Naive thymus-derived CD4-positive, alpha-beta T cell (primary cell): ENCODE data around the gene ARHGEF19. TPM values are rescaled to one million over a fixed set of nuclear protein-coding genes. Genes with fewer than 3 reads are reported as not detected.

ENCODE experiments used
- ATAC-seq: fragments of 150-1000 bp; cut with Tn5 transposase; 2 replicates; pipeline ENCODE4 v1.10.0; 2021; ENCODE audit warnings: mild to moderate bottlenecking, moderate library complexity
- CTCF ChIA-PET: fragments of 350-600 bp; sonication (Branson Sonifier 250); formaldehyde crosslinking; loops from one replicate; lab custom pipeline; 2021; ENCODE audit warnings: antibody characterized with exemption; lab: Charles Lee
- POLR2A ChIA-PET: fragments of 350-600 bp; sonication (Branson Sonifier 250); formaldehyde crosslinking; loops from one replicate; lab custom pipeline; 2021; ENCODE audit warnings: antibody characterized with exemption, inconsistent platforms; lab: Charles Lee
- DNase-seq, 9 donors: peaks; one replicate each; pipeline versions ENCODE4 v3.0.0 to v3.0.0-alpha.2; 2020 to 2022; ENCODE audit warnings: mixed read lengths in 1 of 9
- H3K27ac ChIP-seq: one replicate; pipeline ENCODE4 v1.7.0; 2013; ENCODE audit warnings: mild to moderate bottlenecking, low read depth, low read length, moderate library complexity
- H3K27me3 ChIP-seq, 2 donors: one replicate each; pipeline ENCODE4 v1.7.0; 2013; ENCODE audit warnings: low read length in 2 of 2, mild to moderate bottlenecking in 2 of 2, moderate library complexity in 2 of 2; ENCODE audit not compliant: control insufficient read depth in 2 of 2, insufficient read depth in 2 of 2
- H3K36me3 ChIP-seq, 3 experiments: 1 replicate in 2 of 3; 2 replicates in 1 of 3; pipeline ENCODE4 v1.7.0; 2013; ENCODE audit warnings: low read length in 3 of 3, mild to moderate bottlenecking in 3 of 3, moderate library complexity in 1 of 3; ENCODE audit not compliant: insufficient read depth in 3 of 3, control insufficient read depth in 2 of 3
- H3K4me1 ChIP-seq, 2 donors: one replicate each; pipeline ENCODE4 v1.7.0; 2013; ENCODE audit warnings: low read length in 2 of 2, mild to moderate bottlenecking in 2 of 2, moderate library complexity in 1 of 2; ENCODE audit not compliant: control insufficient read depth in 2 of 2, insufficient read depth in 2 of 2
- H3K4me3 ChIP-seq: 2 replicates; pipeline ENCODE4 v1.7.0; 2013; ENCODE audit warnings: mild to moderate bottlenecking, low read length
- H3K9me3 ChIP-seq, 3 experiments: 1 replicate in 2 of 3; 2 replicates in 1 of 3; pipeline ENCODE4 v1.7.0; 2013; ENCODE audit warnings: low read length in 3 of 3; ENCODE audit not compliant: control insufficient read depth in 2 of 3
- H3K27ac Mint-ChIP-seq, 9 donors: one replicate each; pipeline ENCODE4 v1.8.0; 2020 to 2022; ENCODE audit warnings: mixed read lengths in 9 of 9, mild to moderate bottlenecking in 8 of 9, moderate library complexity in 5 of 9, inconsistent platforms in 2 of 9
- H3K27me3 Mint-ChIP-seq, 5 donors: one replicate each; pipeline ENCODE4 v1.8.0; 2021 to 2022; ENCODE audit warnings: mixed read lengths in 5 of 5, mild to moderate bottlenecking in 1 of 5
- H3K36me3 Mint-ChIP-seq, 5 donors: one replicate each; pipeline ENCODE4 v1.8.0; 2020 to 2022; ENCODE audit warnings: mixed read lengths in 5 of 5, mild to moderate bottlenecking in 3 of 5, inconsistent platforms in 1 of 5
- H3K4me1 Mint-ChIP-seq, 7 donors: one replicate each; pipeline ENCODE4 v1.8.0; 2020 to 2022; ENCODE audit warnings: mixed read lengths in 7 of 7, mild to moderate bottlenecking in 3 of 7, inconsistent platforms in 1 of 7
- H3K4me3 Mint-ChIP-seq, 10 donors: one replicate each; pipeline ENCODE4 v1.8.0; 2020 to 2022; ENCODE audit warnings: mild to moderate bottlenecking in 10 of 10, mixed read lengths in 10 of 10, moderate library complexity in 6 of 10, inconsistent platforms in 2 of 10
- H3K9me3 Mint-ChIP-seq, 11 donors: one replicate each; pipeline ENCODE4 v1.8.0; 2020 to 2022; ENCODE audit warnings: mixed read lengths in 11 of 11, mild to moderate bottlenecking in 4 of 11, inconsistent platforms in 1 of 11, moderate library complexity in 1 of 11
- intact Hi-C, 2 donors: fragments of 100-400 bp; cut with micrococcal nuclease; formaldehyde crosslinking; loops; one replicate each; pipeline ENCODE4 v1.15.1; 2023
- polyA plus RNA-seq, 2 donors: library from polyadenylated mRNA; unstranded; fragments of 300-500 nt; fragmentation: Illumina TruSeq; gene quantifications; one replicate each; pipeline ENCODE4 v1.2.3, GENCODE V29; 2021
- total RNA-seq, 6 experiments: library from RNA in 5 of 6; stranded (reverse) in 5 of 6; gene quantifications; 1 replicate in 5 of 6; 2 replicates in 1 of 6; pipeline ENCODE4 v1.2.3 and lab custom pipeline; 2021 to 2026

Gene ARHGEF19
- total and polyA plus RNA-seq, 7 experiments from 2014 or later = 5.1 to 12.4 (median 9.1) TPM

- H3K9me3 Mint-ChIP-seq = no peaks in the 10 kb centered on the region
Measured at GRCh38 chr1:16195518-16195905, 16.9 kb downstream of the ARHGEF19 start.

GRCh38 chr1:16191916-16192546 is 20.4 kb downstream of the ARHGEF19 start:
- no peak for ATAC-seq
- ChIA-PET POLR2A (no interaction called here), CTCF (interaction anchor here (10.9 kb wide), 1 partner anchor 114 kb away, joined by 240 read pairs; the partner anchor contains the start of gene FAM131C)
- H3K27me3 Mint-ChIP-seq = peaks cover 0 to 16% (median 0%) of the 10 kb centered on the region in 5 donors
- no peak overlapping the region for H3K4me3 ChIP-seq
- peaks cover 0 to 6% (median 0%) of the 10 kb centered on the region in 5 donors for H3K36me3 Mint-ChIP-seq
- no peak overlapping the region for H3K27ac Mint-ChIP-seq
- peaks cover 0 to 4% of the 10 kb centered on the region in 2 donors for H3K4me1 ChIP-seq
- DNase-seq = no peak
- H3K9me3 Mint-ChIP-seq = no peaks in the 10 kb centered on the region
- H3K9me3 ChIP-seq = no peaks in the 10 kb centered on the region
- peaks cover 0 to 7% (median 0%) of the 10 kb centered on the region in 7 donors for H3K4me1 Mint-ChIP-seq
- H3K36me3 ChIP-seq = no peaks in the 10 kb centered on the region
- no peak overlapping the region for H3K27ac ChIP-seq
- no peak overlapping the region for H3K4me3 Mint-ChIP-seq
- H3K27me3 ChIP-seq = no peaks in the 10 kb centered on the region
- intact Hi-C loops = no loop called here

More at GRCh38 chr1:16195518-16195905, 16.9 kb downstream of the ARHGEF19 start:
- H3K27me3 ChIP-seq = no peaks in the 10 kb centered on the region
- H3K4me1 Mint-ChIP-seq = peaks cover 0 to 16% (median 0%) of the 10 kb centered on the region in 7 donors
- H3K27ac ChIP-seq = no peak overlapping the region
- POLR2A ChIA-PET = no interaction called here
- H3K27ac Mint-ChIP-seq = no peak overlapping the region
- intact Hi-C loops = no loop called here
- ATAC-seq (no peak), DNase-seq (no peak)
- H3K27me3 Mint-ChIP-seq = peaks cover 0 to 8% (median 0%) of the 10 kb centered on the region in 5 donors
- no peak overlapping the region for H3K4me3 Mint-ChIP-seq
- peaks cover 0 to 11% (median 0%) of the 10 kb centered on the region in 3 experiments for H3K36me3 ChIP-seq
- H3K4me1 ChIP-seq = no peaks in the 10 kb centered on the region
- H3K4me3 ChIP-seq = no peak overlapping the region
- CTCF ChIA-PET = no interaction called here
- H3K36me3 Mint-ChIP-seq = peaks cover 0 to 11% (median 4%) of the 10 kb centered on the region in 5 donors
- no peaks in the 10 kb centered on the region for H3K9me3 ChIP-seq

- H3K27ac ChIP-seq = no peak overlapping the region
- no peak overlapping the region for H3K4me3 Mint-ChIP-seq
- no peak overlapping the region for H3K4me3 ChIP-seq
- intact Hi-C loops = no loop called here
- H3K4me1 Mint-ChIP-seq = peaks cover 0 to 7% (median 0%) of the 10 kb centered on the region in 7 donors
- peaks cover 0 to 14% (median 0%) of the 10 kb centered on the region in 5 donors for H3K27me3 Mint-ChIP-seq
- ChIA-PET CTCF (interaction anchor here (10.9 kb wide), 1 partner anchor 113 kb away, joined by 240 read pairs; the partner anchor contains the start of gene FAM131C), POLR2A (no interaction called here)
- no peaks in the 10 kb centered on the region for H3K9me3 ChIP-seq
- ATAC-seq (no peak), DNase-seq (no peak)
- H3K4me1 ChIP-seq = peaks cover 0 to 4% of the 10 kb centered on the region in 2 donors
- H3K27me3 ChIP-seq = no peaks in the 10 kb centered on the region
- no peak overlapping the region for H3K27ac Mint-ChIP-seq
- H3K9me3 Mint-ChIP-seq = no peaks in the 10 kb centered on the region
- no peaks in the 10 kb centered on the region for H3K36me3 ChIP-seq
- peaks cover 0 to under 1% (median 0%) of the 10 kb centered on the region in 5 donors for H3K36me3 Mint-ChIP-seq
Measured at GRCh38 chr1:16191309-16191708, 21.1 kb downstream of the ARHGEF19 start.

GRCh38 chr1:16189921-16190621 is 22.4 kb downstream of the ARHGEF19 start:
- no peaks in the 10 kb centered on the region for H3K9me3 Mint-ChIP-seq
- H3K4me3 Mint-ChIP-seq = no peak overlapping the region
- no peak overlapping the region for H3K4me3 ChIP-seq
- H3K27me3 ChIP-seq = no peaks in the 10 kb centered on the region
- H3K4me1 Mint-ChIP-seq = peaks cover 0 to 7% (median 0%) of the 10 kb centered on the region in 7 donors
- DNase-seq = no peak
- no peaks in the 10 kb centered on the region for H3K36me3 ChIP-seq
- no peaks in the 10 kb centered on the region for H3K36me3 Mint-ChIP-seq
- intact Hi-C loops = no loop called here
- POLR2A ChIA-PET = no interaction called here
- H3K27ac ChIP-seq = no peak overlapping the region
- CTCF ChIA-PET = interaction anchor here (0.5 to 10.9 kb wide), 3 partner anchors 55 to 189 kb away, joined by 3 to 240 read pairs (median 4); partner anchors contain the start of gene FAM131C
- no peaks in the 10 kb centered on the region for H3K9me3 ChIP-seq
- no peak for ATAC-seq
- no peak overlapping the region for H3K27ac Mint-ChIP-seq
- peaks cover 0 to 13% (median 0%) of the 10 kb centered on the region in 5 donors for H3K27me3 Mint-ChIP-seq
- peaks cover 0 to 4% of the 10 kb centered on the region in 2 donors for H3K4me1 ChIP-seq

- peaks cover 0 to 13% (median 0%) of the 10 kb centered on the region in 5 donors for H3K27me3 Mint-ChIP-seq
- CTCF ChIA-PET = interaction anchor here (1.4 to 10.9 kb wide), 2 partner anchors 10 to 111 kb away, joined by 5 to 240 read pairs; partner anchors contain the start of gene FAM131C
- H3K27ac ChIP-seq = no peak overlapping the region
- H3K27me3 ChIP-seq = no peaks in the 10 kb centered on the region
- no peak overlapping the region for H3K4me3 ChIP-seq
- H3K36me3 ChIP-seq = no peaks in the 10 kb centered on the region
- H3K36me3 Mint-ChIP-seq = no peaks in the 10 kb centered on the region
- H3K4me1 Mint-ChIP-seq = peaks cover 0 to 7% (median 0%) of the 10 kb centered on the region in 7 donors
- peak overlapping the region in 1 of 9 donors; percentile 76 for H3K27ac Mint-ChIP-seq
- POLR2A ChIA-PET = no interaction called here
- H3K9me3 Mint-ChIP-seq = no peaks in the 10 kb centered on the region
- H3K9me3 ChIP-seq = no peaks in the 10 kb centered on the region
- DNase-seq (no peak), ATAC-seq (no peak)
- intact Hi-C loops = no loop called here
- H3K4me3 Mint-ChIP-seq = no peak overlapping the region
- H3K4me1 ChIP-seq = peaks cover 0 to 4% of the 10 kb centered on the region in 2 donors
Measured at GRCh38 chr1:16189003-16189402, 23.4 kb downstream of the ARHGEF19 start.

- Histone ChIP-seq H3K9me3 (no peaks in the 10 kb centered on the region), H3K4me3 (no peak overlapping the region), H3K27me3 (no peaks in the 10 kb centered on the region), H3K27ac (no peak overlapping the region), H3K36me3 (no peaks in the 10 kb centered on the region), H3K4me1 (peaks cover 0 to 4% of the 10 kb centered on the region in 2 donors)
- H3K36me3 Mint-ChIP-seq = no peaks in the 10 kb centered on the region
- peaks cover 0 to 13% (median 0%) of the 10 kb centered on the region in 5 donors for H3K27me3 Mint-ChIP-seq
- H3K4me1 Mint-ChIP-seq = peaks cover 0 to 7% (median 0%) of the 10 kb centered on the region in 7 donors
- ATAC-seq (peak; percentile 94), DNase-seq (peak; percentile 59 to 87 (median 75))
- ChIA-PET CTCF (interaction anchor here (0.9 to 10.9 kb wide), 6 partner anchors 9 to 178 kb away, joined by 3 to 240 read pairs (median 4); partner anchors contain the start of gene FAM131C), POLR2A (no interaction called here)
- H3K4me3 Mint-ChIP-seq = no peak overlapping the region
- intact Hi-C loops = loop anchor here (1.0 to 2.0 kb wide), 5 partner anchors 29 to 179 kb away; no protein-coding TSS in a partner anchor
- H3K9me3 Mint-ChIP-seq = no peaks in the 10 kb centered on the region
- H3K27ac Mint-ChIP-seq = no peak overlapping the region
Measured at GRCh38 chr1:16187748-16188401, 24.6 kb downstream of the ARHGEF19 start.
